Astrocyte of the spinal cord (primary cell): ENCODE measurements around the gene ESR2.

ENCODE experiments used
- DNase-seq: peaks from one replicate; pipeline ENCODE4 v3.0.0; 2011; ENCODE audit warnings: low read depth, low spot score
- H3K4me3 ChIP-seq: 2 replicates; pipeline ENCODE4 v1.5.1; 2011; ENCODE audit warnings: low read depth, mild to moderate bottlenecking, low read length, moderate library complexity
- in situ Hi-C: cut with HindIII; loops from 2 replicates; pipeline ENCODE4 v1.10.0; 2017; ENCODE audit warnings: low sequenced_read_pairs
- TF ChIP-seq, protein P1 (sequence below): IDR thresholded peaks from 2 replicates; pipeline ENCODE4 v1.5.1; 2012; ENCODE audit warnings: low read depth, mild to moderate bottlenecking, low read length, inconsistent platforms

ESR2 gene

DNA sequence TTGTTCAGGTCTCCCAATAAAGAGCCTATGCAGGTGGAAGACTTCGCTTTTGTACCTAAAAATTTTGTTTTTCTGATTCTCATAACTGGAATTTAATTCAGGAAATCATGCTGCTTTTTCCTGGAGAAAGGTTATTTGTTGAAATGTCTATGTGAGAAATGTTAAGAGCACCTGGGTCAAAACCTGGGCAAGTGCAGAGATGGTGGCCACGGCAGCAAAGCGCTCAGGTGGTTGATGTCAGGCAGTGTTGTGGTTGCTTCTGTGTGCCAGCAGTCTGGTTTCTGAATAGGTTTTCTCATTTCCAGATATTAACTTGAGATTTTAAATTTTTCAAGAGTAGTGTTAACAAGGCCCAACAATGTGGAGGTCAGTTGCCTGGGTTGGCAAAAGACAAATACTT is 96.2 kb downstream of the ESR2 start:
- H3K4me3 ChIP-seq, result no peak overlapping the region
- TF ChIP-seq, protein P1, sequence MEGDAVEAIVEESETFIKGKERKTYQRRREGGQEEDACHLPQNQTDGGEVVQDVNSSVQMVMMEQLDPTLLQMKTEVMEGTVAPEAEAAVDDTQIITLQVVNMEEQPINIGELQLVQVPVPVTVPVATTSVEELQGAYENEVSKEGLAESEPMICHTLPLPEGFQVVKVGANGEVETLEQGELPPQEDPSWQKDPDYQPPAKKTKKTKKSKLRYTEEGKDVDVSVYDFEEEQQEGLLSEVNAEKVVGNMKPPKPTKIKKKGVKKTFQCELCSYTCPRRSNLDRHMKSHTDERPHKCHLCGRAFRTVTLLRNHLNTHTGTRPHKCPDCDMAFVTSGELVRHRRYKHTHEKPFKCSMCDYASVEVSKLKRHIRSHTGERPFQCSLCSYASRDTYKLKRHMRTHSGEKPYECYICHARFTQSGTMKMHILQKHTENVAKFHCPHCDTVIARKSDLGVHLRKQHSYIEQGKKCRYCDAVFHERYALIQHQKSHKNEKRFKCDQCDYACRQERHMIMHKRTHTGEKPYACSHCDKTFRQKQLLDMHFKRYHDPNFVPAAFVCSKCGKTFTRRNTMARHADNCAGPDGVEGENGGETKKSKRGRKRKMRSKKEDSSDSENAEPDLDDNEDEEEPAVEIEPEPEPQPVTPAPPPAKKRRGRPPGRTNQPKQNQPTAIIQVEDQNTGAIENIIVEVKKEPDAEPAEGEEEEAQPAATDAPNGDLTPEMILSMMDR, result no peak
- in situ Hi-C loops, result no loop called here
- no peak for DNase-seq

DNA sequence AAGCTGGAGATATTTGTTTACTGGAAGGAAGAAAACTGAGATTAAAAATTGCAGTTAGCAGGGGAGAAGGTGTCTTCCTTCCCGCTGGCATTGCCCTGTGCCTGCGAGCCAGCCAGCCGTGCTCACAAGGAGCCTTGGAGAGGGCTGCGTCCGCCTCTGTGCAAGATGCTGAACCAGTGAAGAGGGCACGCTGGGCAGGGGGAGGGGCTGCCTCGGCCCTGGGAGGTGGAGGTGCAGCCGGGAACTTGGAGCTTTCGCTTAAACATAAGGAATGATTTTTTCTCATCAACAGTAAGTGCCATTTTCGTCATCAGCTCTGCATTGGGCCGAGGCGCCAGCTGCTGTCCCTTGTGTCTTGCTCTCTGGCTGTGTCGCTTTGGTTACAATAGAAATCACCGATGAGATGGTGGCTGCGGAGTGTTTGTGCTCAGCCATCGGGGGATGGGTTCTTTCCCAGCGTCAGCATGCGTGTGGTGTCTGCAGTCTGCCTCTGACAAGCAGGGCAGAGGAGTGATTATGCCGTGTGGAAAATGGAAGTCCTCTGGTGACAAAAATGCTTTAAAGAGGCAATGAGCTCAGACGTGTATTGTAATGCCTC is 97.3 kb downstream of the ESR2 start:
- peak overlapping the region; percentile 40 for H3K4me3 ChIP-seq
- TF ChIP-seq, protein P1, result no peak
- peak; percentile 52 for DNase-seq
- in situ Hi-C loops, result no loop called here

DNA sequence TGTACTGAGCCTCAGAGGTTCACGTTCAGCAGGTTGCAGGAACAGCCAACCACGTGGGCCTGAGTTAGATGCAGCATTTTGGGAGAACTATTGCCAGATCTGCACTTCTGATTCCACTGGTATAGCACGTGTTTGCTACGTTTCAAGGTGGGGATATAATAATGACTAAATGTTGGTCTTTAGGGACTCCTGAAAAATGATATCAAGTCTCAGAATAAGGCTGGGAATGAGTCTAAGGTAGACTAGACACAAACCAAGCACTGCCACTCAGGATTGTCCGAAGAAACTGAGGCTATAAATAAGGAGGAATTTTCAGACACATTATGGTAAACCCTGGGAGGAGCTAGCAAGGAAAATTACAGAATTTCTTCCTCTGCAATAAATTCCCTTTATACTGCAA is 98.1 kb downstream of the ESR2 start:
- TF ChIP-seq, protein P1, result no peak
- H3K4me3 ChIP-seq, result no peak overlapping the region
- DNase-seq, result no peak
- in situ Hi-C loops, result no loop called here

DNA sequence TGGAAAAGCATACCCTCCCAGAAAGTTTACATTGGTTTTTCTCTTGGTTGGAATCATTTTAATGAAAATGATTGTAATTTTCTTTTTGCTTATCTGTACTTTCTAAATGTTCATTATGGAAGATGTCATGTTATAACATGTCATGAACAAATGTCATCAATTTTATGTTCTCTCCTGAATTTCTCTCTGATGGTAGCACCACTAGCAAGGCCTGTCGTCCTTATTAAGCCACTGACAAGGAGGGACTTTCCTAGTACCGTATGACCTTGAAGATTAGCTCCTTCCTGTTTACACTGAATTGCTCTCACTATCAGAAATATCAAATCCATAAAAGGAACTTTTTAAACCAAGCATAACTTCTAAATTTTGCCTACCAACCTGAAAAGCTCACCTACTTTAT is 99.0 kb downstream of the ESR2 start:
- in situ Hi-C loops, result no loop called here
- TF ChIP-seq, protein P1, result no peak
- no peak overlapping the region for H3K4me3 ChIP-seq
- DNase-seq, result no peak

DNA sequence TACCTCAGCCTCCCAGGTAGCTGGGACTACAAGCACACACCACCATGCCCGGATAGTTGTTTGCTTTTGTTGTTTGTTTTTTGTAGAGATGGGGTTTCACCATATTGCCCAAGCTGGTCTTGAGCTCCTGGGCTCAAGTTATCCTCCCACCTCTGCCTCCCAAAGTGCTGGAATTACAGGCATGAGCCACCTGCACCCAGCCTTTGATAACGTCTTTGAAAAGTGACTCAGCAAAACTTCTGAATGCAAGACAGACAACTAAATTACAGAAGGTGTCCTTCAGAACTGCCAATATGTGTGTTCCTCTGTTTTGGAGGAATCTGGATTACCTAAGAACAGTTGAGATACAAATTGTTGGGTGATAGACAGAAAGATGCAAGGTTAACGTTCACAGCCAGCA is 99.8 kb downstream of the ESR2 start:
- in situ Hi-C loops, result no loop called here
- DNase-seq, result no peak
- TF ChIP-seq, protein P1, result no peak
- H3K4me3 ChIP-seq, result no peak overlapping the region

DNA sequence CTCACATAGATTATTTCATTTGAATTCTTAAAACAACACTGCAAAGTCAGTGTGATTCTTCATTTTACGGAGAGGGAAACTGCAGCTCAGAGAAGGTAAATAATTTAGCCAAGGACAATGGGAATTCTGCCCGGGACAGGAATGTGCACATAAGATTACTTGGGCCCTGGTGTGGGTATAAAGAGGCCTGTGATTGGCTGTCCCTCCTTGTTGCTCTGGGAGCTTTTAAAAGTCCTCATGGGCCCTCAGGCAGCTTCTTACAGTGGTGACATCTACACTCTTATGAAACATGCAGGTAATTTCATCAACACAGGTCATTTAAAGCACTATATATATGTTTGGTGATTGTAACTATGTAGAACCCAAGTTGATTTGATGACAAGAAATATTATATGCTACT is 100.3 kb downstream of the ESR2 start:
- in situ Hi-C loops, result no loop called here

More for the DNA sequence above, 100.3 kb downstream of the ESR2 start:
- H3K4me3 ChIP-seq, result no peak overlapping the region
- no peak for DNase-seq
- TF ChIP-seq, protein P1, result no peak
